ENCODE data around the gene SYNRG. TPM values are rescaled to one million over a fixed set of nuclear protein-coding genes. Genes with fewer than 3 reads are reported as not detected.

SYNRG gene
- total and polyA plus RNA-seq, 2 of the 13 experiments (the other 11 are each of a cell fraction or from before 2014, with no cell fraction given) = 7.3 to 8.7 TPM

- TF ChIP-seq IRX3 (CRISPR knock-in tag; IDR thresholded peaks at IDR 0.05; ENCODE audit: borderline replicate concordance, low read depth) = 0 out of 2 replicates have a peak, but pooled peaks have one; percentile 46
- TF ChIP-seq TBP (CRISPR knock-in tag; IDR thresholded peaks at IDR 0.05) = no peak
- no peak for TF ChIP-seq ZNF10 (CRISPR knock-in tag; IDR thresholded peaks at IDR 0.05; ENCODE audit: borderline replicate concordance, low read depth)
- TF ChIP-seq ZBTB34 (CRISPR knock-in tag; IDR thresholded peaks at IDR 0.05) = no peak
- no peak for TF ChIP-seq GATAD2A (CRISPR knock-in tag; IDR thresholded peaks at IDR 0.05)
- no peak for TF ChIP-seq ZNF644 (CRISPR knock-in tag; IDR thresholded peaks at IDR 0.05; ENCODE audit: low read depth)
- peak; percentile 42 for TF ChIP-seq UBTF (CRISPR knock-in tag; IDR thresholded peaks at IDR 0.05)
- TF ChIP-seq ZNF441 (CRISPR knock-in tag; IDR thresholded peaks at IDR 0.05; ENCODE audit: borderline replicate concordance) = 0 out of 2 replicates have a peak, but pooled peaks have one; percentile 39
- no peak for TF ChIP-seq AGO1 (IDR thresholded peaks at IDR 0.05; ENCODE audit: low read depth, low read length, poor library complexity, severe bottlenecking)
- TF ChIP-seq CSRNP1 (CRISPR knock-in tag; IDR thresholded peaks at IDR 0.05) = peak; percentile 67; the same call in 1 of the 2 replicates
- peak; percentile 77; the same call in 1 of the 2 replicates for TF ChIP-seq ZNF747 (CRISPR knock-in tag; IDR thresholded peaks at IDR 0.05; ENCODE audit: borderline replicate concordance)
- TF ChIP-seq ZNF138 (CRISPR knock-in tag; IDR thresholded peaks at IDR 0.05; ENCODE audit: low read depth) = peak; percentile 62; the same call in 1 of the 2 replicates
- no peak for TF ChIP-seq ZNF446 (CRISPR knock-in tag; IDR thresholded peaks at IDR 0.05)
- peak; percentile 41; the same call in 1 of the 2 replicates for TF ChIP-seq SALL1 (CRISPR knock-in tag; IDR thresholded peaks at IDR 0.05)
- peak in 1 of 2 experiments; percentile 50; a peak in 2 of 4 replicates for TF ChIP-seq HMGXB4 (CRISPR knock-in tag; IDR thresholded peaks at IDR 0.05; ENCODE audit: borderline replicate concordance in 1 of 2, low read depth in 1 of 2)
- 0 out of 2 replicates have a peak, but pooled peaks have one; percentile 45 for TF ChIP-seq ZBTB26 (CRISPR knock-in tag; IDR thresholded peaks at IDR 0.05; ENCODE audit: borderline replicate concordance)
- no peak for TF ChIP-seq ZNF614 (CRISPR knock-in tag; IDR thresholded peaks at IDR 0.05; ENCODE audit: borderline replicate concordance)
- no peak for TF ChIP-seq JUN (CRISPR knock-in tag; IDR thresholded peaks at IDR 0.05)
Observed at GRCh38 chr17:37489197-37490001, 119.8 kb downstream of the SYNRG start, which contains the start of gene DUSP14 (continued).

Measured in HepG2 (cell line).